WI38 (cell line): ENCODE data around the gene DCP1B.

Source experiments
- H3K4me3 ChIP-seq: 2 replicates; pipeline ENCODE4 v1.5.1; 2011; ENCODE audit warnings: low read depth, mild to moderate bottlenecking, control low read depth, low read length
- TF ChIP-seq, protein P1 (sequence below): IDR thresholded peaks from 2 replicates; pipeline ENCODE4 v1.5.1; 2012; ENCODE audit warnings: low read depth, mild to moderate bottlenecking, control low read depth, low read length

Gene DCP1B

DNA sequence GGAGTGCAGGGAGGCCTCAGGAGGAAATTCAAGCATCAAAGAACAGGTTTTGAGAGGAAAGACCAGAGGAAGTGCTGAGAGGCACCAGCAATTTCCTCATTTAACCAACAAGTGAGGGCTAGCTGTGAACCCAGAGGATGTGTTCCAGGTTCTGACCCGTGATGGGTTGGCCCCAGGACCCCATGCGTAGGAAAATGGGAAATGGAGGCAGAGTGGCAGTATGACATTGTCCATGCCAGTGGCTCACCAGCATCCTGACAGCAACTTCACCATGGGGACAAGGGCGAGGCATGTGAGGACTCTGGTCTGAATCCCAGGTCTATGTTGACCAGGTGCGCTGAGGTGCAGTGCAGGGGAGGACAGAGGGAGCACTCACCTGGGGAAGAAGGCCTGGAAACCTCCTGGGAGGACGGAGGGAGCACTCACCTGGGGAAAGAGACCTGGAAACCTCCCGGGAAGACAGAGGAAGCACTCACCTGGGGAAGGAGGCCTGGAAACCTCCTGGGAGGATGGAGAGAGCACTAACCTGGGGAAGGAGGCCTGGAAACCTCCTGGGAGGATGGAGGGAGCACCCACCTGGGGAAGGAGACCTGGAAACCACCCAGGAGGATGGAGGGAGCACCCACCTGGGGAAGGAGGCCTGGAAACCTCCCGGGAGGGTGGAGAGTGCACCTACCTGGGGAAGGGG is 79.1 kb downstream of the DCP1B start:
- no peak overlapping the region for H3K4me3 ChIP-seq
- TF ChIP-seq, protein P1, sequence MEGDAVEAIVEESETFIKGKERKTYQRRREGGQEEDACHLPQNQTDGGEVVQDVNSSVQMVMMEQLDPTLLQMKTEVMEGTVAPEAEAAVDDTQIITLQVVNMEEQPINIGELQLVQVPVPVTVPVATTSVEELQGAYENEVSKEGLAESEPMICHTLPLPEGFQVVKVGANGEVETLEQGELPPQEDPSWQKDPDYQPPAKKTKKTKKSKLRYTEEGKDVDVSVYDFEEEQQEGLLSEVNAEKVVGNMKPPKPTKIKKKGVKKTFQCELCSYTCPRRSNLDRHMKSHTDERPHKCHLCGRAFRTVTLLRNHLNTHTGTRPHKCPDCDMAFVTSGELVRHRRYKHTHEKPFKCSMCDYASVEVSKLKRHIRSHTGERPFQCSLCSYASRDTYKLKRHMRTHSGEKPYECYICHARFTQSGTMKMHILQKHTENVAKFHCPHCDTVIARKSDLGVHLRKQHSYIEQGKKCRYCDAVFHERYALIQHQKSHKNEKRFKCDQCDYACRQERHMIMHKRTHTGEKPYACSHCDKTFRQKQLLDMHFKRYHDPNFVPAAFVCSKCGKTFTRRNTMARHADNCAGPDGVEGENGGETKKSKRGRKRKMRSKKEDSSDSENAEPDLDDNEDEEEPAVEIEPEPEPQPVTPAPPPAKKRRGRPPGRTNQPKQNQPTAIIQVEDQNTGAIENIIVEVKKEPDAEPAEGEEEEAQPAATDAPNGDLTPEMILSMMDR: no peak

DNA sequence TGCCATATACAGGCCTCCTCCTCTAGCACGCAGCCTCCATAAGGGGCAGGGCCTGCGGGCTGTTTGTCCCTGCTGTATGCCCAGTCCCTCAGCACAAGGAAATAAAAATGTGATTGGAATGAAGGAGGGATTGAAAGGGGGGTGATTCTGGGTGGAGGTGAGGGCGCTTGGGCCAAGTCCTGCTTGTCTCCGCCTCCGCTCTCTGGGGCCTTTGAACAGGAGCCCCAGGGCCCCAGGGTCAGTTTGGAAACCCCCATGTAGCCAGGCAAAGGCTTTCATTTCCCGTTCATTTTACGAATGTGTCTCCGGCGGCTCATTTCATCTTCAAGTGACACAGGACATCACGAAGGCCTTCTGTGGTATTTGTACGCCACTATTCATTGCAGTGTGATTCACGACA is 81.3 kb downstream of the DCP1B start:
- TF ChIP-seq, protein P1: no peak
- no peak overlapping the region for H3K4me3 ChIP-seq

DNA sequence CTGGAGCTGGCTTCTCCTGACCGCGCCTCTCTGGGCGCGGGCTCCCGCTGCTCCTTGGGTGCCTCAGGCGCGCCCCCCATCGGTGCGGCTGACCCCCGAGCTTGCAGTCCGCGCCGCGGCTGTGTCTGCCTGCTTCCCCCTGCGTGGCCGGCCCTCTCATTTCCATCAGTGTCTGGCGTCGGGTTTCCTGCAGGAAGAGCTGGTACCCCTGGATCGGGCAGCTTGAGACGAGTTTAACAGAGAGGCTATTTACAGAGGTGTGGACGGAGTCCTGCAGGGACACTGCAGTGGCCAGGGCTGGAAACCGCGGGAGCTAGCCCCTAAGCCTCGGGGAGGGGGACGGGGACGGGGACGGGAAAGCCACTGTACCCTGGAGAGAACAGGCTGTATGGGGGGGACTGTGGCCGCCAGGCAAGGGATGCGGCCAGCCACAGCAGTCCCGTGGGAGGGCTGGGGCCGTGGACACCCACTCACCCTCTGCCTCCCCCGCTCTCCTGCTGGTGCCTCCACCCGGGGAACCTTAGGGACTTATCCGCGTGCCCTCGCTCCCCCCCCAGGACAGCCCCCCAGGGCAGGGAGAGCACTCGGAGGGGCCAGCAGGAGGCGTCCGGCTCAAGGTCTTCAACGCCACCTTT is 82.1 kb downstream of the DCP1B start:
- no peak overlapping the region for H3K4me3 ChIP-seq
- TF ChIP-seq, protein P1: no peak

DNA sequence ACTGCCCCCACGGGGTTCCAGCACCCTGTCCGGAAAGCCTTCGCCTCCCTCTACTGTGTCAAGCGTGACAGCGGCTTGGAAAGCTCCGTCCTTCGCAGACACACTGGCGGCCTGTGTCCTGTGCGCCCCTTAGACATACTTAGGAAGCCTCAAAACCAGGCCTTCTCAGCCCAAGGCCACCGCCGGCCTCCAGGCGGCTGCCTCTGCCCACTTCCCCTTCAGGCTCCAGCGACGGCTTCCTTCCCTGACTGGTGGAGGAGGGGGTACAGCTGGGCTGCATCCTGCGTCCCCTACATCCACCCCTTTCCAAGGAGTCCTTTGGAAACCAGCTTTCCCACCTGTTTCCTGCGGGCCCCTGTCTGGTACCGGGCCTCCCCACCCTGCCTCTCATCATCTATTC is 83.3 kb downstream of the DCP1B start:
- TF ChIP-seq, protein P1: no peak
- H3K4me3 ChIP-seq: no peak overlapping the region

DNA sequence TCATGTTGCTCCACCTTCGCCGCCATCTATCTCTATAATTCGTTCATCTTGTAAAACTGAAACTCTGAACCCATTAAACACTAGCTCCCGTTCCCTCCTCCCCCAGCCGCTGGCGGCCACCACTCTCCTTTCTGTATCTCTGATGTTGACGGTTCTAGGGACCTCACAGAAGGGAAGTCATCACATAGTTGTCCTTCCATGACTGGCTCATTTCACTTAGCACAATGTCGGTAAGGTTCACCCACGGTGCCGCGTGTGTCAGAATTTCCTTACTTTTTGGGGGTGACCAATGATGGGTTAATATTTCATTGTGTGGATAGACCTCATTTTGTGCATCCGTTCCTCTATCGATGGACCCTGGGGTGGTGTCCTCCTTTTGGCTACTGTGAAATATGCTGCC is 83.8 kb downstream of the DCP1B start:
- TF ChIP-seq, protein P1: no peak
- H3K4me3 ChIP-seq: no peak overlapping the region

DNA sequence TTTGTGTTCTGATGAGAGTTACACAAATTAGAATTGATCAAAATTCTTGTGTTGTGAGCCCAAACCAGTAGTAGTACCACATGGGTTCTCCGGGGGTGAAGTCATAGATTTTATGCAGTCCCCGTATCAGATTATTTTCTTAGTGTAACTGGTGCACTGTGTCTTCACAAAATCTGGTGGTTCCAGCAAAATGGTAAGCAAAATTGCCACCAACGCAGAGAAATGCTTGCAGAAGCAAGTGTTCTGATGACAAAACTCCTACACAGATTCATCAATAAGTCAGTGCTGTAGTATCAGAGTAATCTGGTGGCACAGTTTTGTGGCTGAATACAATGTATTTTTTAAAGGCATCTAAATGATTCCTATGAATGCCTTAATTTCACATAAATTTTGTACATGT is 84.5 kb downstream of the DCP1B start:
- TF ChIP-seq, protein P1: no peak
- H3K4me3 ChIP-seq: no peak overlapping the region

DNA sequence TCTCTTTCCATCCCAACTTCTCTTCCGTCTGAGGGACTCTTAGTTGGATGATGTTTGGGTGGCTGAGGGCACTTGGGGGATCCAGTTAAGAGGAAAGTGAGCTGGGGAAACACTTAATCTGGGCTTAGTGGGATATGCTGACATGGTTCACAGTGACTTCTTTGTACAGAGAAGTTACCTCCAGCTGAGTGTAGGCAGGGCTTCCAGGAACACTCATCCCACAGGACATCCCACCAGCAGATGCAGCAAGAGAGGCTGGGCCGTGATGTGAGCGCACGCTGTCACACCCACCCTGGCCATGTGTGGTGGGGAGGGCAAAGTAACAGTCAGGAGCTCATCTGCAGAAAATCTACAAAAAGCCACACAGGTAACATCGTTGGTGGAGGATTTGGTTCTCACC is 85.0 kb downstream of the DCP1B start:
- no peak overlapping the region for H3K4me3 ChIP-seq

More for the DNA sequence above, 85.0 kb downstream of the DCP1B start:
- TF ChIP-seq, protein P1: no peak
